GM23248 (cell line): ENCODE results near the gene RASSF1. TPM values are rescaled to one million over a fixed set of nuclear protein-coding genes. Genes with fewer than 3 reads are reported as not detected.

Experiments
- DNase-seq: peaks from one replicate; pipeline ENCODE4 v3.0.0-alpha.2; 2015
- H2AFZ ChIP-seq: fragments of 200-600 bp; sonication (generic); 2 replicates; pipeline ENCODE4 v1.6.1; 2016; ENCODE audit warnings: antibody characterized with exemption
- H3F3A ChIP-seq: fragments of 200-600 bp; sonication (generic); 2 replicates; pipeline ENCODE4 v1.6.1; 2016; ENCODE audit warnings: mild to moderate bottlenecking, antibody characterized with exemption, mixed run types; ENCODE audit not compliant: insufficient read depth
- H3K27ac ChIP-seq: fragments of 200-600 bp; sonication (generic); 2 replicates; pipeline ENCODE4 v1.5.1; 2016; ENCODE audit warnings: mild to moderate bottlenecking
- H3K27me3 ChIP-seq: fragments of 200-600 bp; sonication (generic); replicated peaks from 2 replicates; pipeline ENCODE4 v1.6.1; 2016; ENCODE audit warnings: mild to moderate bottlenecking; ENCODE audit not compliant: insufficient read depth
- H3K36me3 ChIP-seq: fragments of 200-600 bp; sonication (generic); 2 replicates; pipeline ENCODE4 v1.6.1; 2016; ENCODE audit warnings: low read depth, mild to moderate bottlenecking
- H3K4me1 ChIP-seq: fragments of 200-600 bp; sonication (generic); 2 replicates; pipeline ENCODE4 v1.6.1; 2016; ENCODE audit warnings: mild to moderate bottlenecking; ENCODE audit not compliant: insufficient read depth
- H3K4me2 ChIP-seq: fragments of 200-600 bp; sonication (generic); one replicate; pipeline ENCODE4 v1.6.1; 2016; ENCODE audit warnings: mild to moderate bottlenecking; ENCODE audit not compliant: unreplicated experiment
- H3K4me3 ChIP-seq: fragments of 200-600 bp; sonication (generic); 2 replicates; pipeline ENCODE4 v1.5.1; 2016; ENCODE audit warnings: mild to moderate bottlenecking
- H3K79me2 ChIP-seq: fragments of 200-600 bp; sonication (generic); 2 replicates; pipeline ENCODE4 v1.6.1; 2016; ENCODE audit warnings: mild to moderate bottlenecking; ENCODE audit not compliant: insufficient read depth
- H3K9ac ChIP-seq: fragments of 200-600 bp; sonication (generic); 2 replicates; pipeline ENCODE4 v1.6.1; 2016; ENCODE audit warnings: mild to moderate bottlenecking
- H3K9me2 ChIP-seq: fragments of 200-600 bp; sonication (generic); 2 replicates; pipeline ENCODE4 v1.6.1; 2016; ENCODE audit warnings: mixed run types, mild to moderate bottlenecking, moderate library complexity; ENCODE audit not compliant: insufficient read depth
- H3K9me3 ChIP-seq: fragments of 200-600 bp; sonication (generic); one replicate; pipeline ENCODE4 v1.6.1; 2017; ENCODE audit warnings: low read depth
- H4K20me1 ChIP-seq: fragments of 200-600 bp; sonication (generic); 2 replicates; pipeline ENCODE4 v1.6.0; 2016; ENCODE audit not compliant: insufficient read depth
- EZH2 ChIP-seq: fragments of 200-600 bp; sonication (generic); IDR thresholded peaks from 2 replicates; pipeline ENCODE4 v1.6.1; 2018; ENCODE audit warnings: antibody characterized with exemption, mild to moderate bottlenecking; ENCODE audit not compliant: insufficient read depth, poor library complexity, severe bottlenecking
- EZH2phosphoT487 ChIP-seq: fragments of 200-600 bp; sonication (generic); IDR thresholded peaks from 2 replicates; pipeline ENCODE4 v1.6.1; 2018; ENCODE audit warnings: antibody characterized with exemption, moderate library complexity, mild to moderate bottlenecking, low read depth; ENCODE audit not compliant: insufficient read depth
- WGBS, 2 experiments: methylation state at CpG; one replicate each; pipeline ENCODE4 v1.1.6; 2015 to 2017; ENCODE audit warnings: low lambda C conversion rate in 2 of 2, low coverage in 1 of 2; ENCODE audit errors: missing lambda C conversion rate in 2 of 2; 5-methylcytosine and 5-hydroxymethylcytosine counted together
- in situ Hi-C: fragments of 300-500 bp; cut with MboI; formaldehyde crosslinking; loops from 2 replicates; pipeline ENCODE4 v1.15.0; 2020
- polyA plus RNA-seq: library from polyadenylated mRNA; unstranded; fragments of >200 nt; fragmentation: Nextera tagmentation; extraction: Ambion mirVana; gene quantifications from 2 replicates; pipeline ENCODE4 v1.2.1, GENCODE V29; 2016
- total RNA-seq: library from RNA; depleted of rRNA; stranded (reverse); fragments of >200 nt; shearing (Covaris generic); gene quantifications from 2 replicates; pipeline ENCODE4 v1.2.3, GENCODE V29; 2014

Gene RASSF1
- total and polyA plus RNA-seq, 2 experiments from 2014 or later: 56.4 to 57.5 TPM

DNA sequence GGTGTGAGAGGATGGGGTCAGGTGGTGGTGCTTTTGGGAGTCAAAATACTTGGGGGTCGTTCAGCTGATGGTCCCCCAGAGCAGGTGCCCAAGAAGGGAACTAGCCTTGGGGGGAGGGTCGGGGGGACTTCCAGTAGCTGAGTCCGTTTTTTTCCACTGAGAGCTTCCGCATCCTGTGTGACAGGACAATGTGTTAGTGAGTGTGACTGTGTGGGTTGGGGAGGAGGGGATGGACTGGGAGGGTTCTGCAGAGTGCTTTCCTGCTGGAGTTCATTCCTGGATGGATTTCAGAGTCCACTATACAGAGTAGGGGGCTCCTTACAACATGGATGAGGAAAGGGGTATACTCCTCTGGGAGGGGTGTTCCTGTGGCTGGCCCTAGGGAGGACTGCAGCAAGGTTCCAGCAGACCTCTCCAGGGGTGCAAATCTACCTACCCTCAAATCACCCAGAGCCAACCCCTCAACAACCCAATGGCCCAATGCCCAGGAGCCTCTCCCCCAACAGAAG lies 17.5 kb downstream of the RASSF1 start:
- in situ Hi-C loops: no loop called here
- Histone ChIP-seq H3K9me2 (no peaks in the 10 kb centered on the region), H3K27me3 (no peaks in the 10 kb centered on the region), H4K20me1 (no peaks in the 10 kb centered on the region), H3K9me3 (no peaks in the 10 kb centered on the region), H3K27ac (no peak overlapping the region), H3F3A (no peaks in the 10 kb centered on the region), H3K79me2 (peaks cover 44% of the 10 kb centered on the region), H2AFZ (no peak overlapping the region), H3K4me2 (no peak overlapping the region), H3K36me3 (no peaks in the 10 kb centered on the region), H3K4me1 (peaks cover 17% of the 10 kb centered on the region), H3K4me3 (no peak overlapping the region), H3K9ac (no peak overlapping the region)
- TF ChIP-seq EZH2: no peak
- no peak for TF ChIP-seq EZH2phosphoT487
- DNase-seq: no peak
- 57 to 64% methylated on average over 4 of the region's 4 CpGs for WGBS, 2 experiments

DNA sequence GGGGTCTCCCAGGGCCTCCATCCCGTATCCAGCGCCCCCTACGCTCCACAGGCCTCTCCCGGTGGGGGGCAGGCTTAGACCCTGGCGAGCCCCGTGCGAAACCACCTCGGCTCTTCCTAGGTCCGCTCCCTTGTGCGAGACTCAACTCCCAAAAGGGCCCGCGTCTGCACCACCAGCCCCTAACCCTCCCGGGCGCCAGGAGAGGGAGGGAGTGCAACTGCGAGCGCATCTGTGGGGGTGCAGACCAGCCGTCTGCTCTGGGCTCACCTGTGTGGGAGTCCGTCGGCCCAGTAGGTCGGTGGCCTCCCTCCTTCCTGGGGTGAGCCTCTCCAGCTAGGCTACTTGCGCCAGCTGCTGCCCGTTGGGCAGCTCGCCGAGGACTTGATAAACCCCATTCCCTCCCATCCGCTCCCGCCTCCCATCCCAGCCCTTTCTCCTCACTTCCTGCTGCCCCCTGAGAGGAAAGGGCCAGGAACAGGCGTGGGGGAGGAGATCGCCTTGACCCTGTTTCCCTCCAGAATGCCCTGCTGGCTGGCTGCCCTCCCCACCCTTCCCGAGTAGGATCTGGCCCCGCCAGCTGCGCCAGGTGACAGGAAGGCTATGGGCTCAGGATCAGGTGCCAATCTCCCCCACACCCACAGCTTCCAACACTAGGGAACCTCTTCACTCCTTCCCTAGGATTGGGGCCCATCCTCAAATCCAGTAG lies 18.1 kb downstream of the RASSF1 start, which contains the start of gene HYAL2:
Gene HYAL2, minus strand, starts transcription at position 360 of the 706 bp plus-strand sequence. CDS start 2,256 bp downstream, outside the sequence.
- peaks cover 41% of the 10 kb centered on the region for H3K79me2 ChIP-seq

DNA sequence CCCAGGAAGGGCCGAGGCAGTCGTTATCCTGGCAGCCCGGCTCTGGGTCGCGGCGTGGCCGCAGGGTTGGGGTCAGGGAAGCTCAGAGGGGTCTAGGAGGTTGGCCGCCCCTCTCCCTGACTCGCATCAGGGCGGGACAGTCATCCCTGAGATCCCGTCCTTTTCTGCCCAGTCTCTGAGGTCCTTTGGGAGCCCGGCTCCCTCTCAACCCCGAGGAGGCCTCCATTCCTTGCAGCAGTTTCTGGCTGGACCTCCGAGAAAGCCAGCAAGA lies 18.6 kb downstream of the RASSF1 start:
- no peaks in the 10 kb centered on the region for H3K9me2 ChIP-seq
- H3F3A ChIP-seq: no peaks in the 10 kb centered on the region
- no peak overlapping the region for H3K27ac ChIP-seq
- peak overlapping the region; percentile 91 for H3K4me2 ChIP-seq
- peaks cover 14% of the 10 kb centered on the region for H3K4me1 ChIP-seq
- H3K36me3 ChIP-seq: no peaks in the 10 kb centered on the region
- peaks cover 36% of the 10 kb centered on the region for H3K79me2 ChIP-seq
- in situ Hi-C loops: no loop called here
- peak overlapping the region; percentile 93 for H2AFZ ChIP-seq
- H3K9me3 ChIP-seq: no peaks in the 10 kb centered on the region
- H3K4me3 ChIP-seq: peak overlapping the region; percentile 91
- H4K20me1 ChIP-seq: no peaks in the 10 kb centered on the region
- no peaks in the 10 kb centered on the region for H3K27me3 ChIP-seq
- DNase-seq: no peak
- WGBS, 2 experiments: 30 to 46% methylated on average over 11 to 14 of the region's 14 CpGs
- H3K9ac ChIP-seq: peak overlapping the region; percentile 96
- no peak for TF ChIP-seq EZH2
- no peak for TF ChIP-seq EZH2phosphoT487

More for the DNA sequence above, 18.1 kb downstream of the RASSF1 start, which contains the start of gene HYAL2:
- no peak for TF ChIP-seq EZH2phosphoT487
- TF ChIP-seq EZH2: no peak
- peak within 1 kb of the TSS; percentile 93 for H2AFZ ChIP-seq
- H3K4me2 ChIP-seq: peak within 1 kb of the TSS; percentile 91
- no peaks in the 10 kb centered on the region for H3K27me3 ChIP-seq
- in situ Hi-C loops: no loop called here
- WGBS, 2 experiments: 64 to 69% methylated on average over 28 to 31 of the region's 31 CpGs
- H3K9me2 ChIP-seq: no peaks in the 10 kb centered on the region
- no peak for DNase-seq
- H3K9me3 ChIP-seq: no peaks in the 10 kb centered on the region
- H3K36me3 ChIP-seq: no peaks in the 10 kb centered on the region
- no peaks in the 10 kb centered on the region for H4K20me1 ChIP-seq
- peak within 1 kb of the TSS; percentile 96 for H3K9ac ChIP-seq
- H3K4me3 ChIP-seq: peak within 1 kb of the TSS; percentile 91
- no peaks in the 10 kb centered on the region for H3F3A ChIP-seq
- peaks cover 17% of the 10 kb centered on the region for H3K4me1 ChIP-seq
- H3K27ac ChIP-seq: peak within 1 kb of the TSS; percentile 90

DNA sequence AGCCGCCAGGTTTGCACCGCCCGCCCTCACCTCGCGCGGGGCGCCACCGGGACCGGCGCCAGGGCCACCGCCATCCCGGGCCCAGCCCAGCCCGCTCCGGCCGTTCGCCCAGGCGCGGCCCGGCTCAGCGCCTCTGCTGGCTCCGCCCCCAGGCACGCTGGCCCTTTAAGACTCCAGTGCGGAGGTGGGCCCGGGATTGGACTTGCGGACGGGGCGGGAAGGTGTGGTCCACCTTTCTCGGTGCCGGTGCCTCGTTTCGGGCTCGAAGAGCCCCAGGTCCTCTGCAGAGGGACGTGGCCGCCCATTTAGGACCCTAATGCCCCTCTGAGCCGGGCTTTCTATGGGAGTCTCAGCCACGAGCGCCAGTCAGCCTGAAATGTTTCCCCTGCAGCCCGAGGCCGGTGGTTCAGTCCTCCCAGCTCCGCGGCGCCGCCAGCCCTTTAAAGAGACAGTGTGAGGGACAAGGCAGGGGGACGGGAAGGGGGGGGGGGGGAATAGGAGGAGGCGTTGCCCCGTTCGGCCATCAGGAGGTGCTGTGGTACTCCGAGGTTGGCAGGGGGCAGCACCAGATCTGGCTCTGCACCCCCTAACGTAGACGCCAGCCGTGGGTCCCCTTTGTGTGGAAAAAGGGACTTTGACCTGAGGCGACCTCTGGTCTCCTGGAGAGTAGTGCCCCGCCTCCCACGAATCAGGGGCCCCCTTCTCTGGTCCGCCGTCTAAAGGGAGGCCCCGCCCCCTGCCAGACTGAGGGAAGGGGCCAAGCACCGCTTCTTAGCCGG lies 19.1 kb downstream of the RASSF1 start:
- Histone ChIP-seq H3K4me2 (peak overlapping the region; percentile 91), H3K9ac (peak overlapping the region; percentile 96), H3K27me3 (no peaks in the 10 kb centered on the region), H3K79me2 (peaks cover 31% of the 10 kb centered on the region), H4K20me1 (no peaks in the 10 kb centered on the region), H3K36me3 (no peaks in the 10 kb centered on the region), H3F3A (no peaks in the 10 kb centered on the region), H3K4me3 (peak overlapping the region; percentile 91), H3K27ac (peak overlapping the region; percentile 90), H2AFZ (peak overlapping the region; percentile 93), H3K9me2 (no peaks in the 10 kb centered on the region), H3K4me1 (peaks cover 11% of the 10 kb centered on the region; the same call in 1 of the 2 replicates), H3K9me3 (no peaks in the 10 kb centered on the region)
- no peak for TF ChIP-seq EZH2
- TF ChIP-seq EZH2phosphoT487: no peak
- DNase-seq: peak; percentile 96
- in situ Hi-C loops: no loop called here
- 1 to 2% methylated on average over 40 to 51 of the region's 59 CpGs for WGBS, 2 experiments
